Trophoblast cell (in vitro differentiated cells and primary cell): Measurements from ENCODE around the gene OR2A25. TPM values are rescaled to one million over a fixed set of nuclear protein-coding genes. Genes with fewer than 3 reads are reported as not detected.

ENCODE experiments used
- DNase-seq, 2 donors: peaks; one replicate each; pipeline ENCODE4 v3.0.0-alpha.2; 2016
- H2AFZ ChIP-seq: 2 replicates; pipeline ENCODE4 v1.6.1; 2013; ENCODE audit warnings: low read length, moderate library complexity, mild to moderate bottlenecking; ENCODE audit not compliant: insufficient read depth, poor library complexity
- H2AK5ac ChIP-seq: 2 replicates; pipeline ENCODE4 v1.6.1; 2013; ENCODE audit warnings: mild to moderate bottlenecking, low read length
- H2BK120ac ChIP-seq: 2 replicates; pipeline ENCODE4 v1.6.1; 2013; ENCODE audit warnings: low read length, mild to moderate bottlenecking, moderate library complexity; ENCODE audit not compliant: insufficient read depth, poor library complexity
- H2BK12ac ChIP-seq: 2 replicates; pipeline ENCODE4 v1.6.1; 2013; ENCODE audit warnings: mild to moderate bottlenecking, low read length, moderate library complexity
- H2BK5ac ChIP-seq: 2 replicates; pipeline ENCODE4 v1.6.1; 2013; ENCODE audit warnings: low read length, low read depth, moderate library complexity, mild to moderate bottlenecking; ENCODE audit not compliant: poor library complexity
- H3K14ac ChIP-seq: 2 replicates; pipeline ENCODE4 v1.6.1; 2013; ENCODE audit warnings: mild to moderate bottlenecking, low read length
- H3K18ac ChIP-seq: 2 replicates; pipeline ENCODE4 v1.6.1; 2013; ENCODE audit warnings: mild to moderate bottlenecking, low read length
- H3K23ac ChIP-seq: 2 replicates; pipeline ENCODE4 v1.6.1; 2013; ENCODE audit warnings: low read length
- H3K27ac ChIP-seq: 2 replicates; pipeline ENCODE4 v1.5.1; 2013; ENCODE audit warnings: low read depth, mild to moderate bottlenecking, inconsistent platforms, low read length, moderate library complexity
- H3K27me3 ChIP-seq: 2 replicates; pipeline ENCODE4 v1.6.1; 2013; ENCODE audit warnings: inconsistent platforms, mild to moderate bottlenecking, low read length, moderate library complexity; ENCODE audit not compliant: insufficient read depth
- H3K36me3 ChIP-seq, 2 experiments: 1 replicate in 1 of 2; 2 replicates in 1 of 2; pipeline ENCODE4 v1.6.1; 2013; ENCODE audit warnings: low read length in 2 of 2, mild to moderate bottlenecking in 2 of 2, moderate library complexity in 1 of 2; ENCODE audit not compliant: insufficient read depth in 2 of 2, control insufficient read depth in 1 of 2
- H3K4ac ChIP-seq: 2 replicates; pipeline ENCODE4 v1.6.1; 2013; ENCODE audit warnings: low read depth, mild to moderate bottlenecking, low read length, moderate library complexity
- H3K4me1 ChIP-seq, 2 experiments: 1 replicate in 1 of 2; 2 replicates in 1 of 2; pipeline ENCODE4 v1.6.1; 2013; ENCODE audit warnings: low read length in 2 of 2, mild to moderate bottlenecking in 2 of 2, moderate library complexity in 1 of 2; ENCODE audit not compliant: insufficient read depth in 2 of 2, control insufficient read depth in 1 of 2
- H3K4me2 ChIP-seq: 2 replicates; pipeline ENCODE4 v1.6.1; 2013; ENCODE audit warnings: inconsistent platforms, mild to moderate bottlenecking, low read length, moderate library complexity
- H3K4me3 ChIP-seq: 2 replicates; pipeline ENCODE4 v1.5.1; 2013; ENCODE audit warnings: mild to moderate bottlenecking, low read depth, low read length, inconsistent platforms
- H3K79me1 ChIP-seq: one replicate; pipeline ENCODE4 v1.6.1; 2013; ENCODE audit warnings: low read length
- H3K79me2 ChIP-seq: 2 replicates; pipeline ENCODE4 v1.6.1; 2013; ENCODE audit warnings: low read length, mild to moderate bottlenecking; ENCODE audit not compliant: control insufficient read depth, insufficient read depth, poor library complexity
- H3K9ac ChIP-seq: 2 replicates; pipeline ENCODE4 v1.6.1; 2013; ENCODE audit warnings: mild to moderate bottlenecking, low read length
- H3K9me3 ChIP-seq: 2 replicates; pipeline ENCODE4 v1.6.1; 2013; ENCODE audit warnings: low read depth, mild to moderate bottlenecking, control low read depth, inconsistent platforms, low read length; ENCODE audit not compliant: insufficient read depth
- H4K12ac ChIP-seq: 2 replicates; pipeline ENCODE4 v1.6.1; 2013; ENCODE audit warnings: low read depth, mild to moderate bottlenecking, low read length, moderate library complexity
- H4K8ac ChIP-seq: 2 replicates; pipeline ENCODE4 v1.6.1; 2013; ENCODE audit warnings: low read depth, mild to moderate bottlenecking, low read length, moderate library complexity
- H4K91ac ChIP-seq: one replicate; pipeline ENCODE4 v1.6.1; 2013; ENCODE audit warnings: low read depth, mild to moderate bottlenecking, low read length, moderate library complexity
- WGBS: extraction: QIAGEN DNeasy Blood & Tissue Kit; methylation state at CpG from one replicate; pipeline ENCODE4 v1.1.7; 2013; ENCODE audit warnings: missing lambda C conversion rate; ENCODE audit not compliant: insufficient read length, insufficient coverage; ENCODE audit errors: extremely low coverage; 5-methylcytosine and 5-hydroxymethylcytosine counted together
- polyA plus RNA-seq: library from polyadenylated mRNA; stranded (reverse); fragments of 200-250 nt; gene quantifications from 2 replicates; pipeline ENCODE4 v1.2.3, GENCODE V29; 2013

Gene OR2A25
- polyA plus RNA-seq = not detected in 2 replicates

GRCh38 chr7:144069511-144069910 is at the start of gene OR2A25:
OR2A25 (plus strand) TSS chr7:144069811; CDS start chr7:144074220, 4,409 bp downstream.
- Histone ChIP-seq H4K8ac (no peak within 1 kb of the TSS), H2AK5ac (no peak within 1 kb of the TSS), H3K9ac (no peak within 1 kb of the TSS), H3K9me3 (no peaks in the 10 kb centered on the region), H4K12ac (no peak within 1 kb of the TSS), H2BK12ac (no peak within 1 kb of the TSS), H3K36me3 (no peaks in the 10 kb centered on the region), H3K4ac (no peak within 1 kb of the TSS), H2AFZ (no peak within 1 kb of the TSS), H4K91ac (no peak within 1 kb of the TSS), H3K18ac (no peak within 1 kb of the TSS), H3K79me1 (no peaks in the 10 kb centered on the region), H3K79me2 (no peaks in the 10 kb centered on the region), H3K4me1 (no peaks in the 10 kb centered on the region), H3K14ac (no peak within 1 kb of the TSS), H2BK5ac (no peak within 1 kb of the TSS), H3K27me3 (no peaks in the 10 kb centered on the region), H2BK120ac (no peak within 1 kb of the TSS), H3K4me3 (no peak within 1 kb of the TSS), H3K23ac (no peak within 1 kb of the TSS), H3K4me2 (no peak within 1 kb of the TSS), H3K27ac (no peak within 1 kb of the TSS)
- WGBS = no CpG with 5 or more reads among the region's 1 CpG
- DNase-seq = no peak

- Histone ChIP-seq H3K4me2 (no peak overlapping the region), H3K36me3 (no peaks in the 10 kb centered on the region), H3K9me3 (peaks cover 2% of the 10 kb centered on the region), H3K4me1 (peaks cover 0 to 2% of the 10 kb centered on the region in 2 experiments), H3K79me1 (no peaks in the 10 kb centered on the region), H2AK5ac (no peak overlapping the region), H4K91ac (no peak overlapping the region), H4K8ac (no peak overlapping the region), H2BK12ac (no peak overlapping the region), H3K4me3 (no peak overlapping the region), H2AFZ (no peak overlapping the region), H4K12ac (no peak overlapping the region), H2BK120ac (no peak overlapping the region), H3K4ac (no peak overlapping the region), H3K27ac (no peak overlapping the region), H3K9ac (no peak overlapping the region), H3K27me3 (no peaks in the 10 kb centered on the region), H3K79me2 (no peaks in the 10 kb centered on the region), H3K14ac (no peak overlapping the region), H2BK5ac (no peak overlapping the region), H3K23ac (no peak overlapping the region), H3K18ac (no peak overlapping the region)
- no CpG with 5 or more reads among the region's 3 CpGs for WGBS
- DNase-seq = peak; percentile 48 to 49
These were observed 49.3 kb upstream of the OR2A25 start for GRCh38 chr7:144020340-144020739.

GRCh38 chr7:144022169-144022568 is 47.4 kb upstream of the OR2A25 start:
- no peak overlapping the region for H4K91ac ChIP-seq
- H2AFZ ChIP-seq = no peak overlapping the region
- no peak overlapping the region for H3K4me2 ChIP-seq
- peaks cover 2% of the 10 kb centered on the region for H3K9me3 ChIP-seq
- no peak overlapping the region for H2BK5ac ChIP-seq
- H3K27me3 ChIP-seq = no peaks in the 10 kb centered on the region
- H3K79me2 ChIP-seq = no peaks in the 10 kb centered on the region
- no peak overlapping the region for H3K4ac ChIP-seq
- no peak overlapping the region for H3K9ac ChIP-seq
- no peak overlapping the region for H4K8ac ChIP-seq
- H3K23ac ChIP-seq = no peak overlapping the region
- H3K79me1 ChIP-seq = no peaks in the 10 kb centered on the region
- H3K36me3 ChIP-seq = no peaks in the 10 kb centered on the region
- no peak overlapping the region for H3K14ac ChIP-seq
- H2AK5ac ChIP-seq = no peak overlapping the region
- no peak overlapping the region for H3K4me3 ChIP-seq
- no peak overlapping the region for H2BK12ac ChIP-seq
- no peak overlapping the region for H3K18ac ChIP-seq
- H2BK120ac ChIP-seq = no peak overlapping the region
- peaks cover 0 to 2% of the 10 kb centered on the region in 2 experiments for H3K4me1 ChIP-seq
- H3K27ac ChIP-seq = no peak overlapping the region
- H4K12ac ChIP-seq = no peak overlapping the region
- DNase-seq = no peak

GRCh38 chr7:144023171-144023827 is 46.3 kb upstream of the OR2A25 start:
- Histone ChIP-seq H2AK5ac (no peak overlapping the region), H3K4me2 (no peak overlapping the region), H3K4me1 (peaks cover 0 to 2% of the 10 kb centered on the region in 2 experiments), H3K27me3 (no peaks in the 10 kb centered on the region), H2BK5ac (no peak overlapping the region), H3K9me3 (peaks cover 2% of the 10 kb centered on the region), H3K4ac (no peak overlapping the region), H2BK120ac (no peak overlapping the region), H4K91ac (no peak overlapping the region), H3K9ac (no peak overlapping the region), H3K36me3 (no peaks in the 10 kb centered on the region), H3K14ac (no peak overlapping the region), H3K27ac (no peak overlapping the region), H2BK12ac (no peak overlapping the region), H4K12ac (no peak overlapping the region), H3K18ac (no peak overlapping the region), H3K79me2 (no peaks in the 10 kb centered on the region), H4K8ac (no peak overlapping the region), H3K23ac (no peak overlapping the region), H3K4me3 (no peak overlapping the region), H2AFZ (no peak overlapping the region), H3K79me1 (no peaks in the 10 kb centered on the region)
- WGBS = no CpG with 5 or more reads among the region's 4 CpGs
- DNase-seq = no peak
